ENCODE results near the gene CDK19. TPM values are rescaled to one million over a fixed set of nuclear protein-coding genes. Genes with fewer than 3 reads are reported as not detected.
A peak's percentile ranks its signal among the peaks of the same experiment; 100 is the strongest.

Gene CDK19
- total and polyA plus RNA-seq, 5 donors from 2014 or later: 1.4 to 16.5 (median 1.6) TPM

DNA sequence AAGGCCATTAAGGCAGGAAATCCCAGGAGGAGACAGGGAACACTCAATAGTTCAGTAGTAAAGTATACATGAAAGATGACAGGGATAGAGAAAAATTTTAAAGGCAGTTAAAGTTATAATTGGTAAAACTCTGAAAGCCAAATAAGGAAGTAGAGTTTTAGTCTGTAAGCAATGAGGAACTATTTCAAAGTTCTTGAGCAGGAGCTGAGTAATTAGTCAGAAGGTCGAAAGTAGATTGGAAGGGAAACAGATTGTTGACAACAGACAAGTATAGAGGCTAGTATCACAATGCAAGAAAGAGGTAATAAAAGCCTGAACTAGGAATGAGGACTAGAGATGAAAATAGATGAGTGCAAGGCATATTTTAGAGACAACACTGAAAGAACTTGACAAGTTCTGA is 150.3 kb downstream of the CDK19 start:
- no peak for ATAC-seq (ENCODE audit: low read depth in 2 of 2)

GRCh38 chr6:110662490-110663211 is 152.6 kb downstream of the CDK19 start:
- H3K4me1 ChIP-seq (ENCODE audit: control insufficient read depth, insufficient read depth, low read length, poor library complexity, severe bottlenecking): no peaks in the 10 kb centered on the region
- no peaks in the 10 kb centered on the region for H3K9me3 ChIP-seq (ENCODE audit: control insufficient read depth in 2 of 2, low read length in 2 of 2)
- peaks cover 0 to 2% (median 0%) of the 10 kb centered on the region in 7 donors for H3K9me3 Mint-ChIP-seq
- ATAC-seq (ENCODE audit: low read depth in 2 of 2): no peak
- H3K4me3 Mint-ChIP-seq: no peak overlapping the region
- no peak overlapping the region for H3K27ac Mint-ChIP-seq
- H3K27ac ChIP-seq (ENCODE audit: insufficient read depth, low read length, poor library complexity, severe bottlenecking): no peak overlapping the region
- H3K27me3 Mint-ChIP-seq: no peaks in the 10 kb centered on the region
- peaks cover 7% of the 10 kb centered on the region for H3K36me3 ChIP-seq (ENCODE audit: control insufficient read depth, insufficient read depth, low read length)
- H3K36me3 Mint-ChIP-seq: peaks cover 30% of the 10 kb centered on the region
- H3K4me3 ChIP-seq (ENCODE audit: low read depth, low read length): no peak overlapping the region
- H3K4me1 Mint-ChIP-seq: peaks cover 0 to 6% (median 0%) of the 10 kb centered on the region in 4 donors
- H3K27me3 ChIP-seq (ENCODE audit: control insufficient read depth, insufficient read depth, low read length): no peaks in the 10 kb centered on the region
- DNase-seq: no peak

More for the DNA sequence above, 150.3 kb downstream of the CDK19 start:
- H3K4me1 ChIP-seq (ENCODE audit: control insufficient read depth, insufficient read depth, low read length, poor library complexity, severe bottlenecking): no peaks in the 10 kb centered on the region
- Mint-ChIP-seq H3K27ac (peak overlapping the region in 1 of 3 donors; percentile 6), H3K27me3 (no peaks in the 10 kb centered on the region), H3K36me3 (peaks cover 28% of the 10 kb centered on the region), H3K9me3 (peaks cover 0 to 2% (median 0%) of the 10 kb centered on the region in 7 donors), H3K4me1 (peaks cover 0 to 6% (median 0%) of the 10 kb centered on the region in 4 donors), H3K4me3 (no peak overlapping the region)
- no peak overlapping the region for H3K27ac ChIP-seq (ENCODE audit: insufficient read depth, low read length, poor library complexity, severe bottlenecking)
- no peaks in the 10 kb centered on the region for H3K27me3 ChIP-seq (ENCODE audit: control insufficient read depth, insufficient read depth, low read length)
- peaks cover 10% of the 10 kb centered on the region for H3K36me3 ChIP-seq (ENCODE audit: control insufficient read depth, insufficient read depth, low read length)
- DNase-seq: no peak
- no peak overlapping the region for H3K4me3 ChIP-seq (ENCODE audit: low read depth, low read length)
- no peaks in the 10 kb centered on the region for H3K9me3 ChIP-seq (ENCODE audit: control insufficient read depth in 2 of 2, low read length in 2 of 2)

DNA sequence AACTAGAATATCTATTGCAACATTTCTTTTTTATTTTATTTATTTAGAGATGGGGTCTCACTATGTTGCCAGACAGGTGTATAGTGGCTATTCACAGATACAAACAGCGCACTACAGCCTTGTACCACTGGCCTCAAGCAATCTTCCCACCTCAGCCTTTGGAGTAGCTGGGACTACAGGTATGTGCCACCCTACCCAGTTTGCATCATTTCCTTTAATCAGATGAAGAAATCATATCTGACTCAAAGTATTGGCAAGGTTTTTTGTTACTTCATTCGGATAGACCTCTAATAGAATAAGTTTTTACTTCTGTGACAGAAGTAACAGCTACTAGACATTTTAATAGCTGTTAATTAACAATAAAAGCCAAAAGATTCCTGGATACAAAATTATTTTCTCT is 153.9 kb downstream of the CDK19 start:
- Mint-ChIP-seq H3K4me1 (peaks cover 0 to 6% (median 0%) of the 10 kb centered on the region in 4 donors), H3K27ac (no peak overlapping the region), H3K9me3 (peaks cover 0 to 2% (median 0%) of the 10 kb centered on the region in 7 donors), H3K27me3 (no peaks in the 10 kb centered on the region), H3K4me3 (no peak overlapping the region), H3K36me3 (peaks cover 29% of the 10 kb centered on the region)
- ATAC-seq (ENCODE audit: low read depth in 2 of 2) (no peak), DNase-seq (no peak)
- Histone ChIP-seq H3K4me3 (ENCODE audit: low read depth, low read length) (no peak overlapping the region), H3K9me3 (ENCODE audit: control insufficient read depth in 2 of 2, low read length in 2 of 2) (no peaks in the 10 kb centered on the region), H3K27ac (ENCODE audit: insufficient read depth, low read length, poor library complexity, severe bottlenecking) (no peak overlapping the region), H3K36me3 (ENCODE audit: control insufficient read depth, insufficient read depth, low read length) (peaks cover 7% of the 10 kb centered on the region), H3K27me3 (ENCODE audit: control insufficient read depth, insufficient read depth, low read length) (no peaks in the 10 kb centered on the region), H3K4me1 (ENCODE audit: control insufficient read depth, insufficient read depth, low read length, poor library complexity, severe bottlenecking) (no peaks in the 10 kb centered on the region)

DNA sequence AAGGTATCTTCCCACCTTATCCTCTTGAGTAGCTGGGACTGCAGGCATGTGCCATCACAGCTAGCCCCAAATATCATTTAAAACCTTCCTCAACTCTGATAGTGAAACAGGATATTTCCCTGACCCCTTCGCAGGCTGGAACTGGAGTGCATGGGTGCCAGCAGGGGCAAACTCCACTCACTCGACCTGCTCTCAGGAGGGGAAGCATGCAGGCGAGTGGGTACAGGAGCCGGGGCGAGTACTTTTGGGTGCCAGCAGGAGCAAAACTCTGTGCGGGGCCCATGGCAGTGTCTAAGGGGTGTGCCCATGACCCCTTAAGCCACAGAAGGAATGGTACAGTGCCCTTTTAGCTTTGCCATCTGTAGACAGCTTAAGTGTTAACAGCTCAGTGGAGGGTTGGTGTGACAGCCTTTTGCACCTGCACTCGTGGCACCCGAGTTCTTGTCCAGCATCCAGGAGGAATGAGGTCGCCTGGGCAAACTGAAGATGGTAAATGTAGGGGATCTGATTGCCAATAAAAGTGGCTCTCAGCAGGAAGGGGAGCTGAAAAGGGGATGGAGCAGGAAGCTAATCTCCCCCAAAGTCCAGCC is 155.1 kb downstream of the CDK19 start:
- H3K27ac Mint-ChIP-seq: no peak overlapping the region
- Histone ChIP-seq H3K4me3 (ENCODE audit: low read depth, low read length) (no peak overlapping the region), H3K4me1 (ENCODE audit: control insufficient read depth, insufficient read depth, low read length, poor library complexity, severe bottlenecking) (no peaks in the 10 kb centered on the region), H3K27me3 (ENCODE audit: control insufficient read depth, insufficient read depth, low read length) (no peaks in the 10 kb centered on the region), H3K9me3 (ENCODE audit: control insufficient read depth in 2 of 2, low read length in 2 of 2) (no peaks in the 10 kb centered on the region), H3K27ac (ENCODE audit: insufficient read depth, low read length, poor library complexity, severe bottlenecking) (no peak overlapping the region), H3K36me3 (ENCODE audit: control insufficient read depth, insufficient read depth, low read length) (peaks cover 7% of the 10 kb centered on the region)
- peaks cover 0 to 8% (median 0%) of the 10 kb centered on the region in 4 donors for H3K4me1 Mint-ChIP-seq
- H3K36me3 Mint-ChIP-seq: peaks cover 37% of the 10 kb centered on the region
- no peak overlapping the region for H3K4me3 Mint-ChIP-seq
- H3K27me3 Mint-ChIP-seq: no peaks in the 10 kb centered on the region
- peaks cover 0 to 2% (median 0%) of the 10 kb centered on the region in 7 donors for H3K9me3 Mint-ChIP-seq
- DNase-seq (no peak), ATAC-seq (ENCODE audit: low read depth in 2 of 2) (no peak)

GRCh38 chr6:110658631-110659211 is 156.5 kb downstream of the CDK19 start:
- H3K9me3 Mint-ChIP-seq: no peaks in the 10 kb centered on the region
- ATAC-seq (ENCODE audit: low read depth in 2 of 2): no peak
- H3K27me3 Mint-ChIP-seq: no peaks in the 10 kb centered on the region

DNA sequence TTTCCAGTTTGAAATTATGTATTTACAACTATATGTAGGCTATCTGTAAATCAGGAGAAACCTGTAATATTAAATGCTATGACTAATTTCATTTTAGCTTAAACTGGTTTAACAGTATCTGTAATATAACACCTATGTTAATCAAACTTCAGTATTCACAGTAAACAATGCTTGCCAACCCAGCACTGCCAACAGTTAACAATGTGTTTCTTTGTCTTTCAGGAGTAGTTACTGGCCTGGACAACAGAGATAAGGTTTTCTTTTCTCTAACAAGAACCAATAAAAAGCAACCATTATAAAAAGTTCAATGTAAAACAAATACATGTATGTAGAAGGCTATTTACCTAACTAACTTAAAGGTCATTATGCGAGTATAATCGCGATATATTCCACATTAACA is 158.8 kb downstream of the CDK19 start:
- peaks cover 7 to 20% (median 14%) of the 10 kb centered on the region in 4 donors for H3K4me1 Mint-ChIP-seq
- ATAC-seq (ENCODE audit: low read depth in 2 of 2) (no peak), DNase-seq (no peak)
- no peaks in the 10 kb centered on the region for H3K27me3 ChIP-seq (ENCODE audit: control insufficient read depth, insufficient read depth, low read length)
- H3K27ac ChIP-seq (ENCODE audit: insufficient read depth, low read length, poor library complexity, severe bottlenecking): no peak overlapping the region
- peaks cover 6% of the 10 kb centered on the region for H3K4me1 ChIP-seq (ENCODE audit: control insufficient read depth, insufficient read depth, low read length, poor library complexity, severe bottlenecking)
- H3K36me3 ChIP-seq (ENCODE audit: control insufficient read depth, insufficient read depth, low read length): peaks cover 2% of the 10 kb centered on the region
- H3K4me3 ChIP-seq (ENCODE audit: low read depth, low read length): no peak overlapping the region
- H3K36me3 Mint-ChIP-seq: peaks cover 21% of the 10 kb centered on the region
- H3K9me3 Mint-ChIP-seq: no peaks in the 10 kb centered on the region
- no peak overlapping the region for H3K4me3 Mint-ChIP-seq
- H3K27ac Mint-ChIP-seq: no peak overlapping the region
- no peaks in the 10 kb centered on the region for H3K27me3 Mint-ChIP-seq
- no peaks in the 10 kb centered on the region for H3K9me3 ChIP-seq (ENCODE audit: control insufficient read depth in 2 of 2, low read length in 2 of 2)

More at GRCh38 chr6:110658631-110659211, 156.5 kb downstream of the CDK19 start:
- Histone ChIP-seq H3K27me3 (ENCODE audit: control insufficient read depth, insufficient read depth, low read length) (no peaks in the 10 kb centered on the region), H3K27ac (ENCODE audit: insufficient read depth, low read length, poor library complexity, severe bottlenecking) (no peak overlapping the region), H3K4me1 (ENCODE audit: control insufficient read depth, insufficient read depth, low read length, poor library complexity, severe bottlenecking) (no peaks in the 10 kb centered on the region), H3K9me3 (ENCODE audit: control insufficient read depth in 2 of 2, low read length in 2 of 2) (no peaks in the 10 kb centered on the region), H3K36me3 (ENCODE audit: control insufficient read depth, insufficient read depth, low read length) (peaks cover 4% of the 10 kb centered on the region), H3K4me3 (ENCODE audit: low read depth, low read length) (no peak overlapping the region)
- Mint-ChIP-seq H3K27ac (no peak overlapping the region), H3K4me3 (no peak overlapping the region), H3K4me1 (peaks cover 2 to 6% (median 4%) of the 10 kb centered on the region in 4 donors), H3K36me3 (peaks cover 23% of the 10 kb centered on the region)
- no peak for DNase-seq

GRCh38 chr6:110655821-110656220 is 159.4 kb downstream of the CDK19 start:
- ATAC-seq (ENCODE audit: low read depth in 2 of 2): no peak
- no peak overlapping the region for H3K27ac Mint-ChIP-seq
- no peaks in the 10 kb centered on the region for H3K9me3 Mint-ChIP-seq
- Histone ChIP-seq H3K27me3 (ENCODE audit: control insufficient read depth, insufficient read depth, low read length) (no peaks in the 10 kb centered on the region), H3K36me3 (ENCODE audit: control insufficient read depth, insufficient read depth, low read length) (peaks cover 2% of the 10 kb centered on the region), H3K9me3 (ENCODE audit: control insufficient read depth in 2 of 2, low read length in 2 of 2) (no peaks in the 10 kb centered on the region), H3K4me3 (ENCODE audit: low read depth, low read length) (no peak overlapping the region), H3K4me1 (ENCODE audit: control insufficient read depth, insufficient read depth, low read length, poor library complexity, severe bottlenecking) (peaks cover 6% of the 10 kb centered on the region), H3K27ac (ENCODE audit: insufficient read depth, low read length, poor library complexity, severe bottlenecking) (no peak overlapping the region)
- no peaks in the 10 kb centered on the region for H3K27me3 Mint-ChIP-seq
- H3K4me3 Mint-ChIP-seq: no peak overlapping the region
- peaks cover 8 to 20% (median 14%) of the 10 kb centered on the region in 4 donors for H3K4me1 Mint-ChIP-seq
- no peak for DNase-seq
- H3K36me3 Mint-ChIP-seq: peaks cover 22% of the 10 kb centered on the region
